ENCODE measurements around the gene TMEM263.

- TF ChIP-seq POLR2A (IDR thresholded peaks at IDR 0.05) (no peak), CTCF (IDR thresholded peaks at IDR 0.05) (no peak)
These were observed 1.9 kb downstream of the TMEM263 start for GRCh38 chr12:106957583-106957982.
